A549 treated with ZK216348 at 1 μM for 4 hours (cell line): ENCODE measurements around the gene TNFRSF1A. TPM values are rescaled to one million over a fixed set of nuclear protein-coding genes. Genes with fewer than 3 reads are reported as not detected.

ENCODE experiments used
- total RNA-seq: library from RNA; stranded (reverse); fragments of 200-300 nt; extraction: Qiagen RNA extraction; gene quantifications from 5 replicates; pipeline ENCODE4 v1.2.3, GENCODE V29; 2022; ENCODE audit warnings: low read depth

TNFRSF1A gene
- total RNA-seq: 398 to 545 TPM (median 486 TPM) in 5 replicates

DNA sequence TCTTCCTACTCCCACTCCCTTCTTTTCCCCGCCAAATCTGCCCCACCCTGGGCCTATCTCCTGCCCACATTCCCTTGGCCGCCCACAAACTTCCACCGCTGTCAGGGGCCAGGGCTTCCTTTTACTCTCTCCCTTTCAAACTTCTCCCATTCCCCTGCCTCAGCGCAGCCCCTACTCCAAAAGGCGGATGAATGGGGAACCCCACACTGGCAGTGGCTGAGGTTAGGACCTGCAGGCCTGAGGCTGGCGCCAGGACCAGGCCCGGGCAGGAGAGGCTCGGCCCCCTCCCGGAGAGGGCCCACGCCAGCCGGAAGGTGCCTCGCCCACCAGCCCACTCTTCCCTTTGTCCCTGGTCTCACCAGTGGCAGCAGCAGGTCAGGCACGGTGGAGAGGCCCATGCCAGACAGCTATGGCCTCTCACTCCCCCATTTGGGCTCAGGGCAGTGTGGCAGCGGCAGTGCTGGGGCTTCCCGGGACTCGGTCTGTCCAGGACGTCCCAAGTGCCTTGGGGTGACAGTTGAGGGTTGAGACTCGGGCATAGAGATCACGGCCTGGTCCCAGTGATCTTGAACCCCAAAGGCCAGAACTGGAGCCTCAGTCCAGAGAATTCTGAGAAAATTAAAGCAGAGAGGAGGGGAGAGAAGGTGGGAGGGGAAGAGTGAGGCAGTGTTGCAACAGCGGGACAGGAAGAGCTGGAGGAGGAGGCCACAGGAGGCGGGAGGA is at the start of gene TNFRSF1A:
Gene TNFRSF1A (minus strand): TSS at position 660 of the 723 bp plus-strand sequence. CDS start 262 bp downstream, at position 398.

DNA sequence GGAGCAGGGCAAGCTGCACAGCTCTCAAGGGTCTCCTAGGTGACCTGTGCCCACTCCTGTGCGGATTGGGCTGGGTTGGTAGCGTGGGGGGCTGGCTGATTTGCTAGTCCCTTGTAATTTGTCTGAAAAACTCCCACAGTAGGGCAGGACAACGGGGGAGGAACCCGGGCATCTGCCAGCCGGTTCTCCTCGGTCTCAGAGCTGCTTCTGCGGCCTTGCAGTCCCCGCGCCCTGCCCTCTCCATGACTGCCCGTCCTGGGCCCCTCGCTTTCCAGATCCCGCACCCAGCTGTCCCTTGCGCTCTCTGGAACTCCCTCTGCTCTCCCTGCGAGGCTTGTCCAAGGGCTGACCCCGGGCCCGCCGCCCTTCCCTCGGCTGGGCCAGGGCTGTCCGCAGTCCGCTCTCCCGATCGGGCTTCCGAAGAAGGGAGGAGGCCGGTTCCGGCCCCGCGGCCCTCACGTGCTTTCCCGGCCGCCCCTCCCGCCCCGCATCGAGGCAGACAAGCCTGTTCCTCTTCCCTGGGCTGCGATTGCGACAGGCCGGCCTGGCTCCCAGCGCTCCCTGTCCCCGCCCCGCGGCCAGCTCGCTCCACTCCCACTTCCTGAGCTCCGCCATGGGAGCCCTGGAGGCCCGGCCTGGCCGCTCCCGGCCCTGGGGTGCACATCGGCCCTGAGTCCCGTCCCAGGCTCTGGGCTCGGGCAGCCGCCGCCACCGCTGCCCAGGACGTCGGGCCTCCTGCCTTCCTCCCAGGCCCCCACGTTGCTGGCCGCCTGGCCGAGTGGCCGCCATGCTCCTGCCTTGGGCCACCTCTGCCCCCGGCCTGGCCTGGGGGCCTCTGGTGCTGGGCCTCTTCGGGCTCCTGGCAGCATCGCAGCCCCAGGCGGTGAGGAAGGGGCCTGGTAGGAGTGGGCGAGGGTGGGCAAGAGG is 42.0 kb upstream of the TNFRSF1A start, which contains the start of gene LTBR:
Gene LTBR (plus strand): TSS at position 591 of the 927 bp plus-strand sequence. CDS start 197 bp downstream, at position 788.

DNA sequence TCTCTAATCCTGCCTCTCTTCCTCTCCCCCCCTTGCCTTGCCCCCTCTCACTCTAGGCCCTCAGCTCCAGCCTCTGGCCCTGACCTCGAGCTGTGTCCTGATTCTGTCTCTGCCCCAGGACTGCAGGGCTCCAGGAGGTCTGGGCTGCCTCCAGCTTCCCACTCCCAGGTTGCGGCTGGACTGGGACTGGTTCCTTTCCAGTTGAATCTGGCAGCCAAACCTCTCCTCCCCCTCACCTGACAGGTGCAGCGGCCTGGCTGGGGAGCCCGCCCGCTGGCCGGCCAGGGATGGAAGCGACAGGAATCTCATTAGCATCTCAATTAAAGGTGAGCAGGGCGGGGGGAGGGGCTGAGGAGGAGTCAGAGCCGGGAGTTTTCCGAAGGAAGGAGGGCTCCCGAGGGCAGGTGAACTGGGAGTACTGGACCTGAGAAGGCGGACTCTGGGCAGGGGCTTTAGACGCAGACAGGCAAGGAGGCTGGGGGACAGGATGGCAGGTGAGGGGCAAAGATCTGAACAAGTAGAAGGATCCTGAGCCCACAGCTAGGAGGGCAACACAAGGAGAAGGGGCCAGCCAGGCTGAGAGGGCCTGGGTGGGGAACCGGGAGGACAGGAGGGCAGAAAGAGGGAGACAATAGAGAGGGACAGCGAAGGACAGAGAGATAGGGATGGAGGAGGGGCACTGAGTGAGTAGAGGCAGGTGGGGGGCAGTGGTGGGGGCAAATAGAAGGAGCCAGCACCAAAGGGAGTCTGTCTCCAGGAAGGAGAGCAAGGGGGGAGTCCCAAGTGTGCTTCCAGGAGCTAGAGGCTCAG is 33.6 kb upstream of the TNFRSF1A start, which contains the start of gene SCNN1A:
Gene SCNN1A (minus strand): TSS at position 295 of the 810 bp plus-strand sequence. CDS start 780 bp downstream, outside the sequence.

Other genes starting within 250 kb of the TNFRSF1A start
- gene VWF, start 217.4 kb downstream of the TNFRSF1A start, total RNA-seq: 0.24 to 0.40 TPM (median 0.26 TPM) in 5 replicates
- gene CD9, start 141.7 kb downstream of the TNFRSF1A start, total RNA-seq: 232 to 271 TPM (median 254 TPM) in 5 replicates
- gene PLEKHG6, start 31.4 kb downstream of the TNFRSF1A start, total RNA-seq: 0.20 to 0.50 TPM (median 0.39 TPM) in 4 of 5 replicates, not detected in the other
- gene SCNN1A, start 33.5 kb upstream of the TNFRSF1A start, total RNA-seq: 12.4 to 24.3 TPM (median 21.4 TPM) in 5 replicates
- 154 to 248 TPM (median 229 TPM) in 5 replicates for gene LTBR, start 42.1 kb upstream of the TNFRSF1A start, total RNA-seq
- not detected in 5 replicates for gene CD27, start 102.9 kb upstream of the TNFRSF1A start, total RNA-seq
- 2.4 to 3.8 TPM (median 3.7 TPM) in 5 replicates for gene TAPBPL, start 110.0 kb upstream of the TNFRSF1A start, total RNA-seq
- gene VAMP1, start 128.6 kb upstream of the TNFRSF1A start, total RNA-seq: 9.0 to 12.6 TPM (median 12.2 TPM) in 5 replicates
- 267 to 374 TPM (median 329 TPM) in 5 replicates for gene MRPL51, start 151.2 kb upstream of the TNFRSF1A start, total RNA-seq
- 52.1 to 69.4 TPM (median 63.1 TPM) in 5 replicates for gene NCAPD2, start 152.0 kb upstream of the TNFRSF1A start, total RNA-seq
- 5,971 to 9,033 TPM (median 8,788 TPM) in 5 replicates for gene GAPDH, start 192.4 kb upstream of the TNFRSF1A start, total RNA-seq
- gene IFFO1, start 214.0 kb upstream of the TNFRSF1A start, total RNA-seq: 1.6 to 2.5 TPM (median 2.2 TPM) in 5 replicates
- gene NOP2, start 226.2 kb upstream of the TNFRSF1A start, total RNA-seq: 89.7 to 116 TPM (median 103 TPM) in 5 replicates